ENCODE results near the gene MYCT1.

The MYCT1 gene

DNA sequence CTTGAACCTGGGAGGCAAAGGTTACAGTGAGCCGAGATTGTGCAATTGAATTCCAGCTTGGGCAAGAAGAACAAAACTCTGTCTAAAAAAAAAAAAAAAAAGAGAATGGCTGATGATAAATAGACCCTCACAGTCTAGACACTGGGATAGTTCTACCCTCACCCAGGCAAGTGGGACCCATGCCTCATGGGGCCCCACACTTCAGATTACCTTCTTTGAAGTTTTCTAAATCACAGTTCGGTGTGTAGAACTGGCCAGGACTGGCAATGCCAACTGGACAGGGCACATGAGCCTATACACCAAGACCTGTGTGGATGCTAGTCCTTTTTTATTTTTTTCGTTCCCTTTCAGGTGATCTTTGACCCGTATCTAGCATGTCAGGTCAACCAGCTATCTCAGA, 28.6 kb downstream of the MYCT1 start:
- DNase-seq: no peak

DNA sequence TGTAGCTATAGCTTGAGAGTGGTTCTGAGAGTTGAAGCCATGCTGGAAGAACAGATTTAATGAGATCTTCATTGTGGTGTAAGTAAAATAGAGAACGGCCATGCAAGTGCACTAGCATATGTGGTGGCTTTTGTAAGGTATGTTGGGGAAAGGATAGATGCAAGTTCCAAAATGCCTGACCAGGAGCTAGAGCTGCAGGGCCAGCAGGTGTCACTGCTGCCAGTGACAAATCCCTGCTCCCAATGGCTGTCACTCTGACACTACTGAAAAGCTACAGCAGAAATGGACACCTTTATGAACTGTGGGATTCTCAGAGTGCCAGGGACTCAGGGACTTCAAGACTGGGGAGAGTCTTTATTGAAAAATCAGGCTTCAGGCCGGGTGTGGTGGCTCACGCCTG, 29.8 kb downstream of the MYCT1 start:
- DNase-seq: no peak

DNA sequence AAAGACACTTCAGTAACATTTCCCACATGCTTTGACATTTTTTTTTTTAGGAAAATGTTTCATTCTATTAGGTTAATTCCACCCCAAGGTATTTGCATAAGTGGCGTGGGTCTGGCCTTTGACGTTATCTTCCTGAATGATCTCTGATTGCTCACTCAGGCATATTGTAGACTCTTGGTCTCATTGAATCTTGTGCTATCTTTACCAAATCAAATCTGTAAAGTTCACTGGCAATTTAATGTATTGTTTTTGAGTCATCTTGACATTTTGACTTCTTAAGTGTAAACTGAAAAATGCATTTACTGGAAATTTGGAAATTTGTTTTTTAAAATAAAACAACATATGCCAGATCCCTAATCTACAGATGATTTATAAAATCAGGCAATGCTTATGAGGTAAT, 36.9 kb downstream of the MYCT1 start:
- no peak for DNase-seq

DNA sequence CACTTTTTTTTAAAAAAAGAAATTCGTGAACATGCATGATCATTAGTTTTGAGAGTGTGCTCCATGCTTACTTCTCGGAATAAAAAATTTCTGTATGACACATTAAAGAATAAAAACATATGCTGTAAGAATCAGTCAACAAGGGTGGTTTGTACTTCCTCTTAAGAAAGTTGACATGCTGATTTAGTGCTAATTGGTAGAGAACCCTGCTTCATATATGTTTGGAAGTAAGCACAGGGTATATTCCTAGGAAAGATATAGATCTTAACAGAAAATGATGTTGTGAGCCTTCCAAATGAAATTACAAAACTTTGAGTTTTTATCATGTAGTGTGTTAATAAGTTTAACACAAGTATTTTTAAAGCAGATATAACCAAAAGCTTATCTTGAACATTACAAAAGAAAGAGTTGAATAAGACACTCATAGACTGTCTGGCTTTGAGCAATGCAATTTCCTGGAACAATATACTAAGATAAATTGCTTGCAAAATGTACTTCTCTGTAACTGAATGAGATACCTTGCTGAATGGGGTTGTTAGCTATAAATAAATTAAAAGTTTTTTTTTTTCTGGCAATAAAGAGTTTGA, 39.1 kb downstream of the MYCT1 start:
- DNase-seq: no peak

DNA sequence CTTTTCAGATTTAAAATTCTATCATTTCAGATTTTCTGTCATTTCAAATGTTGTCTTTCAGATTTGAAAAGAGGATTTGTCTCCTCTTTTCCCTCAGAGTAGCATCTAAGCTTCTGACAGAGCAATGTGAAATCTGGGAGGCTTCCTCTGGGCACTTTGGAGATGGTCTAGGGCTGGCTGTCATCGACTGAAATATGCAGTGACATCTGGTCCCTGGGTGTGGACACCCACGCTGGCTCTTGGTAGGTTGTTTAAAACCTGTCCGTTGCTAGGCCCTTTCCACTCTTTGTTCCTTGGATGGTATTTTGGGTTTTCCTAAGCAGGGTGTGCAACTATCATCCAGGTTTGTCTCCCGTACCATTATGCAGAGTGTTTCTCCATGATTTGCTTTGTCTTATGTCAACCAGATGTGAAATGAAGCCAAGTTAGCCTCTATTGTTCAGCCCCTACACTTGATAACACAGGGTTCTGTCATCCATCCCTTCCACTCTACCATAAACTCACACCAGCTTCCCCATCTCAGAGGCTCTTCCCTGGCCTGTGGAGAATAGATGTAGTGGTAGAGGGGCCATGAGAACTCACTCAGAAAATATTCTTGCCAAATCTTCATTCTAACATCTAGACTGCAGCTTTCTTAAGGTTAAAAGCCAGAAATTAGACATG, 47.9 kb downstream of the MYCT1 start:
- no peak for DNase-seq

DNA sequence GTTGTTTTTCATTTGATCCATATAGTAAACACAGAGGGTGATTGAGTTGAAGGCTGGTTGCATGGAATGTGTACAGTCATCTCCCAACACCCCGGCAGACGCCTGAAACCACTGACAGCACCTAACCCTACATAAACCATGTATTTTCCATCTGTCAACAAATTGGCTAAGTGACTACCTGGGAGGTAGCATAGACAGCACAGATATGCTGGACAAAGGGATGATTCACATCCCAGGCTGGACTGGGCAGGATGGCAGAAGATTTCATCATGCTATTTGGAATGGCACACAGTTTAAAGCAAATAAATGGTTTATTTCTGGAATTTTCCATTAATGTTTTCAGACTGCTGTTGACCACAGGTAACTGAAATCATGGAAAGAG, 48.5 kb downstream of the MYCT1 start:
- no peak for DNase-seq

DNA sequence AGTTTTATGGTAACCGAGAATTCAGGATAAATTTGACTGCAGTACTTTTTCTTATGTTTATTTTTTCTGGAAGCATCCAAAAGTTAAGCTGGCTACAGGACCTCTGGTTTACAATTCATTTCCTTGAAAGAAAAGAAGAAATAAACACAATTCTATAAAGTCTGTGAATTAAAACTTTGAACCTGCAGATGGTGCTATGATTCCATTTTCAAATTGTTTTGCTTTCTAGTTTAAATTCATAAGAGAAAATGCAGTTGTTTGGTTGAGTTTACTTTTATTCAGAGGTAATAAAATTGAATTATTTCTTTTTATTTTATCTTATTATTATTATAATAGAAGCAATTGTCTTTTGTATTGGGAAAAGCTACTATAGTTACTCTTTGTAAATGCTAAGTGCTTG, 51.1 kb downstream of the MYCT1 start:
- DNase-seq: no peak

DNA sequence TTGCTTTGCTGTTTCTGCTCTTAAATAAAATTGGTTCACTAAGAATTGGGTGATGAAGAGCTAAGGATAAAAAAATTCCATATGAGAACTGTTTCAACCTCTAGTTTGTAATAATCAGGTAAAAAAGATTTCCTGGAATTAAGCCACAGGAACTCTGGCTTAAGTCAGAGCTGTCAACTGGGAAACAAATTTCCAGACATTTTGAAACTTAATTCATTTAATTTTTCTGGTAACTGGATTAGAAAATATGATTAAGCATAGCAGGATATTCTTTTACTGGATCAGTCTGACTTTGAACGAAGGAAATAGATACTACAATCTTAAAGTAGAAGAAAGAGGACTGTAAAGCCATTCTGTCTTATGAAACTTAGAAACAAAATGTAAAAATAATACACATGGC, 51.6 kb downstream of the MYCT1 start:
- DNase-seq: no peak

DNA sequence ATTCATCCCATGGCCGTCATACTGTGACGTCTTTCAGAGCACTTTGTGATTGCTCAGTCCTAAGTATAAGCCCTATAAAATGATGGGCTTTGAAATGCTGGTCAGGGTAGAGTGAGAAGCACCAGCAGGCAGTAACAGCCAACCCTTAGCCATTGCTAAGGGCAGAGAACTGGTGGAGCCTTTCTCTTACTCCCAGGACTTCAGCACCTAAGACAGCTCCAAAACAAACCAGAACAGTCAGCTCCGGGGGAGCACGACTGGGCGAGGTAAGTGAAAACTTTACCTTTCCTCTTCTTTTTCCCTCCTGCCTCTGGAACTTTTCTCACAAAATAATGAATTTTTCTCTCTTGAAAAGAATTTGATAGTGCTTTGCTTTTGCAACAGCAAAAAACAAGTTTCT, 53.0 kb downstream of the MYCT1 start, which contains the start of gene VIP:
Gene VIP, plus strand, starts transcription at position 104 of the 400 bp plus-strand sequence. CDS start 1,381 bp downstream, outside the sequence.
- no peak for DNase-seq

DNA sequence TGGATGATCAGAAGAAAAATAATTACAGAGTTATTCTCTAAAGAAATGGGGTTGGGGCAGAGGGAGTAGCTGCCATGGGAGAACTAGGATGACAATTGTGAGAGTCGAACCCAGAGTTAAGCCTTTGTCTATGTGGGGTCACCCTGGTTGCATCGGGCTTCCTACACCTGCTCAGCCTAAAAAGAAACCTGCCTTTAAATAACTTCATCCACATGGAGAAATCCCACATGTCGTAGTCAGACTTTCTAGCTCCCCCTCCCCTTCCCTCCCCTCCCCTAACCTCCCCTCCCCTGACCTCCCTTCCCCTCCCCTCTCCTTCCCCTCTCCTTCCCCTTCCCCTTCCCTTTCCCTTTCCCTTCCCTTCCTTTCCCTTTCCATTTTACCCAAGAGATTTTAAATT, 67.6 kb downstream of the MYCT1 start:
- DNase-seq: no peak

DNA sequence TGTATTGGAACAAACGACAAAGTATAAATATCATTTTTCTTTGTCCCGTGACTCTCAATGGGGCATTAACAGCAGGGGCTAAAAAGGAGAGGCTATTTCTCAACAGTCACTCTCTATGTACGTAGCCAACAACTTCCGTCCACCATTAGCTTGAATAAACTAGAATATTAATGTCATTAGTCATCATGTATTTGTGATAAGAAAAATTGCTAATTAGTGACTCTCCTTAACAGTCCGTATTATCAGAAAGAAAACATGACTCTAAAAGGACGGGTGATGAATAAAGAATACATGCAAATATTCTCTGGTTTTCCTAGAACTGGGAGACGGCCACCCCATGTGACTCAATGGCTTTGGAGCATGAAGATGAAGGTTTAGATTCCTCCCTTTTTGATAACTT, 71.5 kb downstream of the MYCT1 start:
- no peak for DNase-seq

DNA sequence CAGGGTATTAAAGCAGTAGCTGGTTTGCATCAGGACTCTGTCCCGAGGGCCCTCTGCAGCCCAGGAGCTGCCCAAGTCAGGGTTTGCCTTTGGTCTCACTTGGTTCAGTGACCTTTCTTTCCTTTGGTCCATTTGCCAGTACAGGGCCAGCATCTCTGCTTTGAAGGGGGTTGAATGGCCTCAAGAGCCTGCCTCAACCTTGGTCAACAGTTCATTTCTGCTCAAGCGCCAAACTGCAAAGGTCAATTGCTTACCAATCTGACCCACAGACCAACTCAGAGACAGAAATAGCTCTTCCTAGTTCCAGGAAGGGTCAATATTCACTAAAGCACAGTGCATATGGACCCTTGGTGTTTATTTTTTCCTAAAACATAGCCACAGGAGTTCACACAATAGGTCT, 72.3 kb downstream of the MYCT1 start:
- no peak for DNase-seq

DNA sequence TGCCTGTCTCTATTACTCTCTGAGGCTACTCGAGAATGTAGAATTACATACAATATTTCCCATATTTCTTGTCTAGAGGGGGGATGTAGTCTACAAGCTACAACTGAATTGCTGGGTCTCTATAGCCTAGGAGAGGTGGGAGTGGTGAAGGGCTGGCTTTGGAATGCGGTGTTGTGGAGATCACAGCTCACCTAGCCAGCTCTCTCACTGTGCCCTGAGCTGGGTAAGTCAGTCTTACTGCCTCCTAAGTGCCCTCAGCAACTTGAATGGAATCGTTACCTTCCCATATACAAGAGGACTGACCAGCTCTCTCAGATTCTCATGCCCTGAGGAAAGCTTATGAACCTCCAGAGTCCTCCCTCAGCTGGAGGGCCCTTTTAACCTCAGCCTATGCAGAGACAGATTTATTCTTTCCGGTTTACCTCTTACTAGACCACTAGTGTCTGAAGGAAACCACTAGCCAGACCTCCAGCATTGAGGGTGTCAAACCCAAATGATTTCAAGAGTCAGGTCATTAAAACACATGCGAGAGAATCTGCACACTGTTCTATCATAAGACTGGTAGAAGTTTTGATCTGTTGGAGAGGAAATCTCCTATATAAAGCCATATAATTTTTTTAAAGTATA, 73.5 kb downstream of the MYCT1 start:
- no peak for DNase-seq

Measured in SIG-M5 (cell line).